Measurements from ENCODE around the gene TNS4. TPM values are rescaled to one million over a fixed set of nuclear protein-coding genes. Genes with fewer than 3 reads are reported as not detected.
A peak's percentile ranks its signal among the peaks of the same experiment; 100 is the strongest.

Gene TNS4
- total RNA-seq, 1 donor from 2014 or later = 25.6 TPM

DNA sequence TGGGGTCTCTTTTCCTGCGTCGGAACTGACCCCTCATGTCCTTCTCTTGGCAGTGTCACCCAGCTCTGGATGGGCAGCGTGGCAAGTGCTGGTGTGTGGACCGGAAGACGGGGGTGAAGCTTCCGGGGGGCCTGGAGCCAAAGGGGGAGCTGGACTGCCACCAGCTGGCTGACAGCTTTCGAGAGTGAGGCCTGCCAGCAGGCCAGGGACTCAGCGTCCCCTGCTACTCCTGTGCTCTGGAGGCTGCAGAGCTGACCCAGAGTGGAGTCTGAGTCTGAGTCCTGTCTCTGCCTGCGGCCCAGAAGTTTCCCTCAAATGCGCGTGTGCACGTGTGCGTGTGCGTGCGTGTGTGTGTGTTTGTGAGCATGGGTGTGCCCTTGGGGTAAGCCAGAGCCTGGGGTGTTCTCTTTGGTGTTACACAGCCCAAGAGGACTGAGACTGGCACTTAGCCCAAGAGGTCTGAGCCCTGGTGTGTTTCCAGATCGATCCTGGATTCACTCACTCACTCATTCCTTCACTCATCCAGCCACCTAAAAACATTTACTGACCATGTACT, 44.9 kb downstream of the TNS4 start:
- DNase-seq = no peak

DNA sequence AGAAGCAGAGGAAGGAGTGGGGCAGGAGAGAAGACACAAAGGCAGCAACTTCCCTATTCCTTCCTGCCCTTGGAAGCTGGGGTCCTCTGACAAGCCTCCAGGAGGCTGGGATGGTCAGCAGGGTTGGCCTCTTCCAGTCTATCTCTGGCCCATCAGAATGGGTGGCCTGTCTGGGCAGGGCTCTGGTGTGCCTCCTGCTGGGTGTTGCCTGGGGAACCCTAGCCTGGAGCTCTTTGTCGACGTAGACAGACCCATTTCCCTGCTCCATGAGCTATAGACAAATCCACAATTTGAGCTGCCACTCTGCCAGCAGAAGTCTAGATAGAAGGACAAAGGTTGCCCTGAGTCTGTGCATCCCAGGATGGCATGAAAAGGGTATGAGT, 46.8 kb downstream of the TNS4 start:
- no peak for DNase-seq

DNA sequence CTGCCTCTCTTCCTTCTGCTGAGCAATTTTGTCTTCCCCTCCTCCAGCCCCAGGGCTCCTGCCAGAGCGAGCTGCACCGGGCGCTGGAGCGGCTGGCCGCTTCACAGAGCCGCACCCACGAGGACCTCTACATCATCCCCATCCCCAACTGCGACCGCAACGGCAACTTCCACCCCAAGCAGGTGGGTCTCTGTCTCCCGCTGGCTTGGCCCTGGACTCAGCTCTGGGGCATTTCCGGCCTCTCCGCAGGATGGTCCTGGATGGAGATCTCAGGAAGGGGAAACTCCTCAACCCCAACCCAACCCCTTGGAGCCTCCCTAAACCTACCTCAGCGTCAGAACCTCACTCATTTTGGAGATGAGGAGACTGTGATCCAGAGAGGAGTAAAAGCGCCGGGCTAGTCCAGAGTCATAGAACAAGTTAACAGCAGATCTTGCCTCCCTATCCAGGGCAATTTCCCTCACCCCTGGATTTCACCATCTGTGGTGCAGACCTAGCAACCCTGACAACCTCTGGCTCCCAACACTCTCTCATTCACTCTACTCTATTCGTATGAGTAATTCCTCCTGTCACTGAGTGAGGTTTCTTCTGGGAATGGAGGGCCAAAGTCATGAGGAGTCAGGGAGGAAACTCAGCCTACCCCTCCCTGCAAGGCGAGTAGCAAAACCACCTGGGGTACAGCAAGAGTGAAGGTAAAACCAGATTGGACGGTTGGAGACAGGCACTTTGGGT, 47.4 kb downstream of the TNS4 start:
- DNase-seq = no peak

DNA sequence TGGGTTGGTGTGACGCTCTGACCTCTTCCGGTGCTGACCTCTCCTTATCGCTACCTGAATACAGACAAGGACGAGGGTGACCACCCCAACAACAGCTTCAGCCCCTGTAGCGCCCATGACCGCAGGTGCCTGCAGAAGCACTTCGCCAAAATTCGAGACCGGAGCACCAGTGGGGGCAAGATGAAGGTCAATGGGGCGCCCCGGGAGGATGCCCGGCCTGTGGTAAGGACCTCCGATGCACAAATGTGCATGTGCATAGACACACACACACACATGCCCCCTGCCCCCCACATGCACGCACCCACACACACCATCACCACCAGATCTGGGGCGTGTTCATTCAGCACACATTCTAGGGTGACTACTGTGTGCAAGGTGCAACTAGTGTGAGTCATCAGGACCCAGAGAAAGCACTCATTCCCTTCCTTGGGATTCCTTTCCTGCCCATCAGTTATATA, 48.5 kb downstream of the TNS4 start:
- DNase-seq = no peak

GRCh38 chr17:40452216-40452787, 49.1 kb downstream of the TNS4 start:
- peak; percentile 50 for DNase-seq

- peak; percentile 44 for DNase-seq
These were observed 50.0 kb downstream of the TNS4 start for GRCh38 chr17:40451420-40451819.

DNA sequence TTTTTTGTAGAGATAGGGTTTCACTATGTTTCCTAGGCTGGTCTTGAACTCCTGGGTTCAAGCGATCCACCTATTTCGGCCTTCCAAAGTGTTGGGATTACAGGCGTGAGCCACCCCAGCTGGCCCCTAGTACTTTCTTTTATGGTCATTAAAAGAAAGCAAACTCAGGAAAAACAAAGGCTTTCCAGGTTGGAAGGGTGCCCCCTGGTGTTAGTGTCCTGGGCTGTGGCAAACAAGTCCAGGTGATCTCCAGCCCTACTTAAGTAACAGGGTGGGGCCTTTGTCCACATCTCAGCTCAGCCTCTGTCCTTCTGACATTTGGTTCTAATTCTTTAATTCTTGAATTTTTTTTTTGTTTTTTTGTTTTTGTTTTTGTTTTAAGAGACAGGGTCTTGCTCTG, 51.2 kb downstream of the TNS4 start:
- DNase-seq = no peak

GRCh38 chr17:40448639-40449261, 52.7 kb downstream of the TNS4 start:
- DNase-seq = no peak

- no peak for DNase-seq
These were observed 53.2 kb downstream of the TNS4 start for GRCh38 chr17:40448213-40448638.

GRCh38 chr17:40447806-40448205, 53.6 kb downstream of the TNS4 start:
- no peak for DNase-seq

DNA sequence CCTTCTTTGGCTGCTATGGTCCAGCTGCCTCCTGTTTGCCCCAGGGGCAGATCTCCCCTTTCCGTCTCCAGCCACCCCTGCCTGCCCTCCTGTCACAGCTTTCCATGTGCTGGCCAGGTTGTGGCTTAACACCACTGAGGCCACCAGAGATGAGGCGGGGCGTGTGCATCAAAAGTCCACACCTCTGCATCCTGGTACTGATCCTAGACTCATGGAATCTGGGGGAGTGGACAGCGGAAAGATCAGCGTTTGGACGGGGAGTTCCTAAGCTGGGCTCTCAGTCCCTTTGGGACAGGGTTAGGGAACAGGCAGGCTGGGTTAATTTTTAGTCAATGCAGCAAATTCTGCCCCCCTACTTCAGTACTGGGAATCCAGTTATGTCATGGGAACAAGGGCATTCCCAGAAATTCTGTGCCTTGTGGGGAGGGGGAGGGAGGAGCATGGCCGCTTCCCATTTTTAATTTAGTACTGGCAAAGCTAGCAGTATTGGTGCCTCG, 54.2 kb downstream of the TNS4 start:
- DNase-seq = no peak

DNA sequence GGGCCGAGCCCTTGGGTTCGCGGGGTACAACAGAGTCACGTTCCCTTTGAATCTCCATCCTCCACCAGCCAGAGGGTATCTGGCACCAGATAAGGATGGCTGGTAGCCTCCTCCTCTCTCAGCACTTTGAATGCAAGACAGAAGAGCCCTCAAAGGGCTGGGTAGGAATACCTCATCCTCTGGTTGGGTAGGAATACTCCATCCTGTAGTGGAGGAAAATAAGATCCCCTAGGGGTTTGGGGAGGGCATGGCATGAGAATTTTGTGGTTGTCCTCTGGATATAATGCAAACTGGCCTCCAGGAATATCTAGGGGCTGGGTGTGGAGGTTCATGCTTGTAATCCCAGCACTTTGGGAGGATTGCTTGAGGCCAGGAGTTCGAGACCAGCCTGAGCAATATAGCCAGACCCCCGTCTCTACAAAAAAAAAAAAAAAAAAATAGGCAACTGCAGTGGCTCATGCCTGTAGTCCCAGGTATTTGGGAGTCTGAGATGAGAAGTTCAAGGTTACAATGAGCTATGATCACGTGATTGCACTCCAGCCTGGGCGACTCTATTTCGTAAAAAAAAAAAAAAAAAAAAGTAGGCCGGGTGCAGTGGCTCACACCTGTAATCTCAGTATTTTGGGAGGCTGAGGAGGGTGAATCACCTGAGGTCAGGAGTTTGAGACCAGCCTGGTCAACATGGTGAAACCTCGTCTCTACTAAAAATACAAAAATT, 55.5 kb downstream of the TNS4 start:
- no peak for DNase-seq

GRCh38 chr17:40443988-40444899, 57.2 kb downstream of the TNS4 start:
- DNase-seq = no peak

- peak; percentile 52 for DNase-seq
These were observed 58.0 kb downstream of the TNS4 start, which contains the start of gene IGFBP4 for GRCh38 chr17:40443196-40443987. TSS of gene IGFBP4 (plus strand) at chr17:40443450. CDS start at chr17:40443736, 286 bp downstream.

DNA sequence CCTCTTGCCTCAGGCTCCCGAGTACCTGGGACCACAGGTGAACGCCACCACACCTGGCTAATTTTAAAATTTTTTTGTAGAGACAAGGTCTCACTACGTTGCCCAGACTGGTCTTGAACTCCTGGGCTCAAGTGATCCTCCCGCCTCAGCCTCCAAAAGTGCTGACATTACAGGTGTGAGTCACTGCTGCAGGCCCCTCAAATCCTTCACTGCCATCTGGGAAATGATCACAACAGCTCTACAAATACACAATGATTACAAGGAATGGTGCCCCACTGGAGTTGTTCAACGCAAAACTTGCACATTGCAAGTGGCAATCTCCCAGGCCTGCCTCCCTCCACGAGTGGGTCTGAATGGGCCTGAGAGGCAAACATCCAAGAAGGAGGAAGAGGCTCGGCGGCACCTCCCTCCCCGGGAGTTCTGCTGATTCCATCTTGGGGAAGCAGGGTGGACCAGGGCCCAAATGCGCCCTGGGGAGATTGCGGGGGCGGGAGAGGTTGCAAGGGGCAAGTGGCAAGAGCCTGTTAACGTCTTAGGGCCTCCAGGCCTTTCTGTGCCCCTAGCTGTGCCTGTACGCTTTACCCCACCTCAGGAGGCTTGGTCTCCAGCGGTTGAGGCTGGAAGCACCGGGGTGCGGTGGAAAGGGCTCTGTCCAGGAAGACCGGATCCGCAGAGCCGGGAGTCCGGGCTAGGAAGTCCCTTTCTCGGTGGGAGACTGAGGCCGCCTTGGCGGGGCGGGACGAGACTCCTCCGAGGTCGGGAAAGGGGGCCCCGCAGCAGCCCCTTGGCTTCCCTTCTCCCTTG, 58.8 kb downstream of the TNS4 start:
- no peak for DNase-seq

DNA sequence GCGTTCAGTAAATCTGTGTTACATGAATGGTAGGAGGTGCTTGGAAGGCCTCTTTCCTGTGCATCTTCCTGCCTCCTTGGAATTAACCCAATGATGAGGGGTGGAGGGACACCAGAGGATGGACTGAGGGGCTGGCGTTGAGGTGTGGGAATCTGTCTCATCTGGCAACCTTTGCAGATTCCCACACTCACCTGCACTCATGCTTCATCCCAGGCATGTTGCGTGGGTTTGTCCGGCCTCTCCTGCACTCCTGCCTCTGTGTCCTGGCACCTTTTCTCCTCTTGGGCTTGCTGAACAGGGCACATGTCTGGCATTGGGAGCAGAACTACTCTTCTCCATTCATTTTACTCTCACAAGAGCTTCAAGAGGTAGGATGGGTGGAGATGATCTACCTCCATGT, 61.3 kb downstream of the TNS4 start:
- no peak for DNase-seq

DNA sequence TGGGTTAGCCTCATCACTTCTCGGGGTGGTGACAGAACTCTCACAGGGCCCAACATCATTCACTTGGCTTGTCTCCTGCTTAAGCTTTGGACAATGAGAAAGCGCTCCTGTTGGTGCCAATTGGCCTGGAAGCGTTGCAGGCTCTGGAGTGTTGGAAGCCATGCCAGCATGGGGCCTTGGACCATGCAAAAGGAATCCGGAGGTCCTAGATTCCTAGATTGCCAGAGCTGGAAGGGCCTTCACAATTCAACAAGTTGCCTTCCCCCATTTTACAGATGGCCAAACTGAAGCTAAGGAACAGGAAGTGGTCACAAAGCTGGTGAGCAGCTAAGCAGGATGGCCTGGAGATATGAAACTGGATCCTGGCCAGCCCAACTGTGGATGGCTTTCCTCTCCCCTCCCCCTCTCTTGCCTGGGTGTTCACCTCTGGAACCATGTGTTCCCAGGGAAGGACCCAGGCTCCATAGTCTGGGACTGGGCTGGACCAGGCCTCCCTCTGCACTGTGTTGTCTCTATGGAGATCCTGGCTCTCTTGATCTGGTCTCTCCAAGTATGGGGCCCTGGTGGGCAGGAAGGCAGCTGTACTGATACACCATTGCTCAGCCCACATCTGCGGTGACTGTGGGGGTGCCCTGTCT, 64.2 kb downstream of the TNS4 start:
- no peak for DNase-seq

DNA sequence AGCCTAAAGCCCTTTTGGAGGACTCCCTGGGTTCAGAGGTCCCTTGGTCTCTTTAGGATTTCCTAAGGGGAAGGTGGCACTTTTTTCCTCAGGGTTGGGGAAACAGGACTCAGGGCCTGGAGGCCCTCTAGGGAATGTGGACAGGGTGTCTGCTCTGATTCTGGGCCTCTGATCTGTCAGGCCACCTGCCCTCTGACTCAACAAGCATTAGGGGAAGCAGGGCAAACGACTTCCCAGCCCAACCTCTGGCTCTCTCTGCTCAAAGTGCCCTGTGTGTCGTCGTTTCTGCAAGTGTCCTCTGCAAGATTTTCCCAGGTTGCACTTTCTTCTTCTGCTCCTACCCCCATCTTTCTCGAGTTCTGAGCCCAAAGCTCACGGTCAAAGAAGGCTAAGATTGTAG, 64.8 kb downstream of the TNS4 start:
- no peak for DNase-seq
